Suprapubic skin (tissue), 4 donors: ENCODE data around the gene IL4R. TPM values are rescaled to one million over a fixed set of nuclear protein-coding genes. Genes with fewer than 3 reads are reported as not detected.

Experiments used
- DNase-seq, 2 donors: peaks; one replicate each; pipeline ENCODE4 v3.0.0-alpha.2; 2019; ENCODE audit warnings: low spot score in 2 of 2
- H3K27ac ChIP-seq: fragments of 200-600 bp; sonication (generic); one replicate; pipeline ENCODE4 v1.5.1; 2019
- H3K27me3 ChIP-seq: fragments of 200-600 bp; sonication (generic); one replicate; pipeline ENCODE4 v1.5.1; 2019
- H3K36me3 ChIP-seq: fragments of 200-600 bp; sonication (generic); one replicate; pipeline ENCODE4 v1.5.1; 2019
- H3K4me1 ChIP-seq: fragments of 200-600 bp; sonication (generic); one replicate; pipeline ENCODE4 v1.5.1; 2019
- H3K4me3 ChIP-seq: fragments of 200-600 bp; sonication (generic); one replicate; pipeline ENCODE4 v1.5.1; 2019; ENCODE audit warnings: mild to moderate bottlenecking
- H3K9me3 ChIP-seq: fragments of 200-600 bp; sonication (generic); one replicate; pipeline ENCODE4 v1.5.1; 2019
- EP300 ChIP-seq: sonication (generic); formaldehyde crosslinking; IDR thresholded peaks from one replicate; pipeline ENCODE4 v1.6.1; 2017; ENCODE audit warnings: antibody characterized with exemption
- POLR2A ChIP-seq, 2 donors: fragments of 450-650 bp; IDR thresholded peaks; one replicate each; pipeline ENCODE4 v1.6.1; 2017; ENCODE audit warnings: antibody characterized with exemption in 2 of 2, mild to moderate bottlenecking in 2 of 2, moderate library complexity in 2 of 2
- POLR2AphosphoS5 ChIP-seq, 3 donors: sonication (generic); formaldehyde crosslinking; IDR thresholded peaks; one replicate each; pipeline ENCODE4 v1.6.1; 2017; ENCODE audit warnings: antibody characterized with exemption in 3 of 3
- WGBS: methylation state at CpG from one replicate; pipeline ENCODE4 v1.1.5; 2018; 5-methylcytosine and 5-hydroxymethylcytosine counted together
- total RNA-seq, 4 donors: library from RNA; depleted of rRNA; stranded (reverse); fragments of >200 nt; gene quantifications; one replicate each; pipeline ENCODE4 v1.1.0, GENCODE V29; 2016
- TF ChIP-seq, protein P1 (sequence below), 2 donors: fragments of 200-600 bp in 1 of 2; fragments of 450-650 bp in 1 of 2; sonication (generic) in 1 of 2; IDR thresholded peaks; one replicate each; pipeline ENCODE4 v1.5.1; 2016 to 2019; ENCODE audit warnings: antibody characterized with exemption in 2 of 2, mild to moderate bottlenecking in 1 of 2, moderate library complexity in 1 of 2

The IL4R gene
- total RNA-seq, 4 donors from 2014 or later, result 27.2 to 32.8 (median 30.5) TPM

DNA sequence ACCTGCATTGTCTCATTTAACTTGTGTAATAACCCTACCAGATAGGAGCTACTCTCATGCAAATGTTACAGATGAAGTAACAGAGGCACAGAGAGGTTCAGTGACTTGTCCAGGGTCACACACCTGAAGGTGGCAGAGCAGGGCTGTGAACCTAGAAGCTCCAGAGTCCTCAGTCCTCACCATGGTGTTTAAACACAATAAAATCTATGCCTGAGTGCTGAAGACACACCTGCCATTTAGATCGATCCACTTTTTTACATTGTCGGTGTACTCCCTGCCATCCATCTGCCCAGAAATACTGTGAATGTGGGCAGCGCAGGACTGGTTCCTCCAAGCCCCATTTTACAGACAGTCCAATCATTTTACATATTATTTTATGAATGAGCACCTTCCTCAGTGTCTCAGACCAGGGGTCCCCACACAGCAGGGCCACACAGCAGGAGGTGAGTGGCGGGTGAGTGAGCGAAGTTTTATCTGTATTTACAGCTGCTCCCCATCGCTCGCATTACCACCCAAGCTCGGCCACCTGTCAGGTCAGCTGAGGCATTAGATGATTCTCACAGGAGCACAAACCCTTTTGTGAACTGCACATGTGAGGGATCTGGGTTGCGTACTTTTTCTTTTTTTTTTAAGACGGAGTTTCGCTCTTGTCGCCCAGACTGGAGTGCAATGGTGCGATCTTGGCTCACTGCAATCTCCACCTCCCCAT lies 5.6 kb downstream of the IL4R start:
- no peaks in the 10 kb centered on the region for H3K9me3 ChIP-seq
- no peaks in the 10 kb centered on the region for H3K36me3 ChIP-seq
- WGBS, result 95% methylated on average over 13 of the region's 13 CpGs
- no peaks in the 10 kb centered on the region for H3K27me3 ChIP-seq
- H3K27ac ChIP-seq, result peak overlapping the region; percentile 27
- peak; percentile 41 to 56 for DNase-seq
- TF ChIP-seq, protein P1, sequence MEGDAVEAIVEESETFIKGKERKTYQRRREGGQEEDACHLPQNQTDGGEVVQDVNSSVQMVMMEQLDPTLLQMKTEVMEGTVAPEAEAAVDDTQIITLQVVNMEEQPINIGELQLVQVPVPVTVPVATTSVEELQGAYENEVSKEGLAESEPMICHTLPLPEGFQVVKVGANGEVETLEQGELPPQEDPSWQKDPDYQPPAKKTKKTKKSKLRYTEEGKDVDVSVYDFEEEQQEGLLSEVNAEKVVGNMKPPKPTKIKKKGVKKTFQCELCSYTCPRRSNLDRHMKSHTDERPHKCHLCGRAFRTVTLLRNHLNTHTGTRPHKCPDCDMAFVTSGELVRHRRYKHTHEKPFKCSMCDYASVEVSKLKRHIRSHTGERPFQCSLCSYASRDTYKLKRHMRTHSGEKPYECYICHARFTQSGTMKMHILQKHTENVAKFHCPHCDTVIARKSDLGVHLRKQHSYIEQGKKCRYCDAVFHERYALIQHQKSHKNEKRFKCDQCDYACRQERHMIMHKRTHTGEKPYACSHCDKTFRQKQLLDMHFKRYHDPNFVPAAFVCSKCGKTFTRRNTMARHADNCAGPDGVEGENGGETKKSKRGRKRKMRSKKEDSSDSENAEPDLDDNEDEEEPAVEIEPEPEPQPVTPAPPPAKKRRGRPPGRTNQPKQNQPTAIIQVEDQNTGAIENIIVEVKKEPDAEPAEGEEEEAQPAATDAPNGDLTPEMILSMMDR (IDR thresholded peaks at IDR 0.05), result no peak
- TF ChIP-seq EP300 (no peak), POLR2A (IDR thresholded peaks at IDR 0.05) (no peak), POLR2AphosphoS5 (IDR thresholded peaks at IDR 0.05) (no peak)
- peaks cover 85% of the 10 kb centered on the region for H3K4me1 ChIP-seq
- no peak overlapping the region for H3K4me3 ChIP-seq

DNA sequence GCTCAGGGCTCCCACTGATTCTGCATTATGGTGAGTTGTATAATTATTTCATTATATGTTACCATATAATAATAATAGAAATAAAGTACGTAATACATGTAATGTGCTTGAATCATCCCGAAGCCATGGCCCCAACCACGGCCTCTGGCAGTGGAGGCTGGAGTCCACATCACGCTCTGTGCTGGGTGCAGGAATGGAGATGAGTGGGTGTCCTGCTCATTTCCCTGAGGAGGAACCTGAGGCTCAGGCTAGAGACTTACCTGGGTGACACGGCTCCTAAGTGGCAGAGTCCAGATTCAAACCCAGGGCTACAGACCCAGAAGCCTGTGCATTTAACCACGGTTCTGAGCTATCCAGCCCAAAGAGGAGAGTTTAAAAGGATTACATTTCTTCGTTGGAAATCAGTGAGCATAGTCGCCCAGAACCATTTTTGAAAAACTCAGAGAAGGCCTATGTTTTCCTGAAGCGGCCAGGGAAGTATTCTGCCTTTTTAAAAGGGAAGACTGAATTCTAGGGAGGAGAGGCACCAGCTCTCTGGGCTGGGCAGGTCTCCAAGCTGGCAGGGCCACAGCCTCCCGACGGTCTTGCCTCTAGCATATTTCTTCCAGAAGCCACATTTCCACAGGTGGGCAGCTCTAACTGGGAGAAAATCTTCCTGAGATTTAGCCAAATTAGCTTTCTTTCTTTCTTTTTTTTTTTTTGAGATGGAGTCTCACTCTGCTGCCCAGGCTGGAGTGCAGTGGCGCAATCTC lies 6.7 kb downstream of the IL4R start:
- 66% methylated on average over 12 of the region's 12 CpGs for WGBS
- H3K4me3 ChIP-seq, result no peak overlapping the region
- H3K27me3 ChIP-seq, result no peaks in the 10 kb centered on the region
- H3K9me3 ChIP-seq, result no peaks in the 10 kb centered on the region
- H3K27ac ChIP-seq, result no peak overlapping the region
- H3K36me3 ChIP-seq, result no peaks in the 10 kb centered on the region
- H3K4me1 ChIP-seq, result peaks cover 74% of the 10 kb centered on the region
- TF ChIP-seq, protein P1 (IDR thresholded peaks at IDR 0.05), result no peak
- TF ChIP-seq POLR2A (IDR thresholded peaks at IDR 0.05) (no peak), EP300 (no peak), POLR2AphosphoS5 (IDR thresholded peaks at IDR 0.05) (no peak)
- peak in 1 of 2 donors; percentile 35 for DNase-seq

DNA sequence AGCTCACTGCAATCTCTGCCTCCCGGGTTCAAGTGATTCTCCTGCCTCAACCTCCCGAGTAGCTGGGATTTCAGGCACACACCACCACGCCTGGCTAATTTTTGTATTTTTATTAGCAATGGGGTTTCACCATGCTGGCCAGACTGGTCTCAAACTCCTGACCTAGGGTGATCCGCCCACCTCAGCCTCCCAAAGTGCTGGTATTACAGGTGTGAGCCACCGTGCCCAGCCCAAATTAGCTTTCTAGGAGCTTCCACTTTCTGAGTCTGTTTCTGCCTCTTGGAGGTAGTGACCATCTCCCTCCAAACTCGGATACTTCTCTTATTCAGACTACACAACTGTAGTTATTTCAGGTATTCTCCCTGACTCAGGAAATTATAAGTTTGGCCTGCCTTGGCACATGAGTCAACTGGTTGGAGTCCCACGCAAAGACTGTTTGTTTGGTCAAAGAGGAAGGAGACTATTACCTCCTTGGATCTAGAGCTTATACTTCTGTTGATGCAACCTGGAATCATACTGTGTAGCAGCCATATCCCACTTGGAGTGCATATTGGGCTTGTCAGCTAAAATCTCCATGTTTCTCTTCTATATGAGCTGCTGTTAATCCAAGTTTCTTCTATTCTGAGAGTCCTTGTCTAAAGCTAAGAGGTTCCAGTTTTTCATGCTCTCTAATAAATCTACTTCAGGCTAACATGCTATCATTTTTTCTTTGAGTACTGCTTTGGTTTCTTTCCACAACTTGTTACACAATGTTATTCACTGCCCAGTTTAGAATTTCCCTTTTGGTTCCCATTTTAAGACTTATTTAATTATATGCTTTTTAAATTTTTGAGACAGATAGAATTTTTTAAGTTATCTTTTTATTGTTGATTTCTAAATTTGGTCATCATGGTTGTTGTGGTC lies 7.5 kb downstream of the IL4R start:
- DNase-seq, result peak in 1 of 2 donors; percentile 37
- H3K27me3 ChIP-seq, result no peaks in the 10 kb centered on the region
- peaks cover 67% of the 10 kb centered on the region for H3K4me1 ChIP-seq
- 82% methylated on average over 7 of the region's 7 CpGs for WGBS
- no peaks in the 10 kb centered on the region for H3K9me3 ChIP-seq
- TF ChIP-seq POLR2AphosphoS5 (IDR thresholded peaks at IDR 0.05) (no peak), EP300 (no peak), POLR2A (IDR thresholded peaks at IDR 0.05) (no peak)
- TF ChIP-seq, protein P1 (IDR thresholded peaks at IDR 0.05), result no peak
- H3K27ac ChIP-seq, result peak overlapping the region; percentile 21
- H3K4me3 ChIP-seq, result no peak overlapping the region
- H3K36me3 ChIP-seq, result no peaks in the 10 kb centered on the region

DNA sequence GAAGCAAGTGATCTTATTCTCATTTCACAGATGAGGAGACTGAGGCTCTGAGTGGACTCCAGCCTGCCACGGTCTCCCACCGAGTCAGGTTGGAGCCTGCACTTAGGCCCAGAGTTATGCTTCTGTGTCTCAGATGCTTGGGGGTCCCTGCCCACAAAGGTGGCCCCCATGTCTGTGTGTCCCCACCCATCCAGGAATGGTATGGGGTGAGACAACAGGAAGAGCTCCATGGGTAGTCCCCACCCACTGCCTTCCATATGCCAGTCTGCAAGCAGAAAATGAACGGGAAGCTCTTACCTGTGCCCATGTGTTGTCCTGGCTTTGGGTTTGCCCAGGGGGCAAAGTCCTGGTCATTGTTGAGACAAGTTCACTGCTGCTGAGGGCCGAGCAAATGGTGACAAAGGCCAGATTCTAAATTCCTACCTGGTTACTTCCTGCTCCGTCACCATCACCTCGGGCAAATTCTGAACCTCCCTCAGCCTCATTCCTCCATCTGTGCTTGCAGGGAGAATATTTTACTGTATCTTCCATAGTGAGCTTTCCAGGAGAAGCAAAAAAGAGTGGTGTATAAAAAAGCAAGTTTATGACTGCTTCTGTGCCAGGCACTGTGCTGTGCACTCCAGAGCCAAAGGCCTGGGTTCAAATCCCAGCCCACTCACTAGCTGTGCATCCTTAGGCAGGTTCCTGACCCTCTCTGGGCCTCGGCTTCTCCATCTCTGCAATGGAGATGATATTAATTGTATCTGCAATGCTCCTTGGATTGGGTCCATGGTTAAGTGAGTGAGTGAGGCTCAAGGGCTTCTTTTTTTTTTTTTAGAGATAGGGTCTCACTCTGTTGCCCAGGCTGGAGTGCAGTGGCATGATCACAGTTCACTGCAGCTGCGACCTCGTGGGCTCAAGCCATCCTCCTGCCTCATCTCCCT lies 9.3 kb downstream of the IL4R start:
- DNase-seq, result peak in 1 of 2 donors; percentile 57
- Histone ChIP-seq H3K36me3 (no peaks in the 10 kb centered on the region), H3K4me1 (peaks cover 66% of the 10 kb centered on the region), H3K4me3 (no peak overlapping the region), H3K27ac (no peak overlapping the region), H3K9me3 (no peaks in the 10 kb centered on the region), H3K27me3 (no peaks in the 10 kb centered on the region)
- TF ChIP-seq EP300 (no peak), POLR2A (IDR thresholded peaks at IDR 0.05) (no peak), POLR2AphosphoS5 (IDR thresholded peaks at IDR 0.05) (no peak)
- TF ChIP-seq, protein P1 (IDR thresholded peaks at IDR 0.05), result no peak
- 74% methylated on average over 9 of the region's 9 CpGs for WGBS
